ENCODE results near the gene REL.
"Not testable (repeated sequence)": the region's sequence is repeated elsewhere in the genome, so short reads cannot be mapped to it uniquely, and the experiment has no call there.

Gene REL

GRCh38 chr2:60855989-60856669 lies 25.2 kb upstream of the REL start:
- H3K4me3 Mint-ChIP-seq: no peak overlapping the region
- no peak overlapping the region for H3K27ac Mint-ChIP-seq
- no peaks in the 10 kb centered on the region for H3K4me1 Mint-ChIP-seq
- DNase-seq (ENCODE audit: low spot score in 2 of 2) (no peak), ATAC-seq (no peak)
- H3K9me3 Mint-ChIP-seq: no peaks in the 10 kb centered on the region
- H3K36me3 Mint-ChIP-seq: no peaks in the 10 kb centered on the region

- Mint-ChIP-seq H3K36me3 (no peaks in the 10 kb centered on the region), H3K27ac (no peak overlapping the region), H3K4me1 (no peaks in the 10 kb centered on the region), H3K9me3 (no peaks in the 10 kb centered on the region), H3K4me3 (no peak overlapping the region)
- ATAC-seq (no peak), DNase-seq (ENCODE audit: low spot score in 2 of 2) (no peak)
Measured at GRCh38 chr2:60857056-60857455, 24.3 kb upstream of the REL start.

- no peak for ATAC-seq
Measured at GRCh38 chr2:60858897-60859311, 22.5 kb upstream of the REL start.

GRCh38 chr2:60861736-60862135 lies 19.6 kb upstream of the REL start:
- ATAC-seq: no peak
- H3K4me1 Mint-ChIP-seq: peaks cover 7% of the 10 kb centered on the region
- H3K36me3 Mint-ChIP-seq: no peaks in the 10 kb centered on the region
- no peak overlapping the region for H3K27ac Mint-ChIP-seq
- no peak for DNase-seq (ENCODE audit: low spot score in 2 of 2)
- no peak overlapping the region for H3K4me3 Mint-ChIP-seq
- H3K9me3 Mint-ChIP-seq: no peaks in the 10 kb centered on the region

More at GRCh38 chr2:60858897-60859311, 22.5 kb upstream of the REL start:
- H3K36me3 Mint-ChIP-seq: no peaks in the 10 kb centered on the region
- DNase-seq (ENCODE audit: low spot score in 2 of 2): no peak
- H3K9me3 Mint-ChIP-seq: no peaks in the 10 kb centered on the region
- H3K4me1 Mint-ChIP-seq: peaks cover 6% of the 10 kb centered on the region
- no peak overlapping the region for H3K27ac Mint-ChIP-seq
- no peak overlapping the region for H3K4me3 Mint-ChIP-seq

- Mint-ChIP-seq H3K4me3 (no peak overlapping the region), H3K9me3 (peaks cover 6% of the 10 kb centered on the region), H3K36me3 (no peaks in the 10 kb centered on the region), H3K27ac (no peak overlapping the region), H3K4me1 (peaks cover 16% of the 10 kb centered on the region)
- ATAC-seq: peak; percentile 55
- DNase-seq (ENCODE audit: low spot score in 2 of 2): peak in 1 of 2 donors; percentile 22
Measured at GRCh38 chr2:60862642-60863041, 18.7 kb upstream of the REL start.

GRCh38 chr2:60865361-60865760 lies 16.0 kb upstream of the REL start:
- H3K4me1 Mint-ChIP-seq: peaks cover 21% of the 10 kb centered on the region
- peak in 1 of 2 donors; percentile 15 for DNase-seq (ENCODE audit: low spot score in 2 of 2)
- not testable (repeated sequence) for H3K4me3 Mint-ChIP-seq, ATAC-seq, H3K36me3 Mint-ChIP-seq, H3K27ac Mint-ChIP-seq, H3K9me3 Mint-ChIP-seq

- peaks cover 9% of the 10 kb centered on the region for H3K9me3 Mint-ChIP-seq
- H3K4me3 Mint-ChIP-seq: no peak overlapping the region
- DNase-seq (ENCODE audit: low spot score in 2 of 2): peak in 1 of 2 donors; percentile 30
- H3K4me1 Mint-ChIP-seq: peaks cover 23% of the 10 kb centered on the region
- ATAC-seq: no peak
- H3K27ac Mint-ChIP-seq: peak overlapping the region; percentile 85
- H3K36me3 Mint-ChIP-seq: no peaks in the 10 kb centered on the region
Measured at GRCh38 chr2:60867007-60867406, 14.4 kb upstream of the REL start.

- H3K9me3 Mint-ChIP-seq: peaks cover 9% of the 10 kb centered on the region
- H3K4me1 Mint-ChIP-seq: peaks cover 27% of the 10 kb centered on the region
- H3K27ac Mint-ChIP-seq: peak overlapping the region; percentile 85
- no peaks in the 10 kb centered on the region for H3K36me3 Mint-ChIP-seq
- no peak overlapping the region for H3K4me3 Mint-ChIP-seq
- peak in 1 of 2 donors; percentile 46 for DNase-seq (ENCODE audit: low spot score in 2 of 2)
- no peak for ATAC-seq
Measured at GRCh38 chr2:60867848-60868247, 13.5 kb upstream of the REL start.

- H3K27ac Mint-ChIP-seq: peak overlapping the region; percentile 85
- H3K4me1 Mint-ChIP-seq: peaks cover 32% of the 10 kb centered on the region
- ATAC-seq: no peak
- DNase-seq (ENCODE audit: low spot score in 2 of 2): no peak
- H3K36me3 Mint-ChIP-seq: no peaks in the 10 kb centered on the region
- peaks cover 9% of the 10 kb centered on the region for H3K9me3 Mint-ChIP-seq
- no peak overlapping the region for H3K4me3 Mint-ChIP-seq
Measured at GRCh38 chr2:60868589-60869273, 12.6 kb upstream of the REL start.

- peaks cover 30% of the 10 kb centered on the region for H3K4me1 Mint-ChIP-seq
- H3K4me3 Mint-ChIP-seq: peak overlapping the region; percentile 24
- peaks cover 4% of the 10 kb centered on the region for H3K9me3 Mint-ChIP-seq
- no peaks in the 10 kb centered on the region for H3K36me3 Mint-ChIP-seq
- DNase-seq (ENCODE audit: low spot score in 2 of 2) (no peak), ATAC-seq (peak; percentile 98)
- H3K27ac Mint-ChIP-seq: peak overlapping the region; percentile 83
Measured at GRCh38 chr2:60872510-60872928, 8.9 kb upstream of the REL start.

- peak; percentile 40 for ATAC-seq
- DNase-seq (ENCODE audit: low spot score in 2 of 2): no peak
- H3K36me3 Mint-ChIP-seq: no peaks in the 10 kb centered on the region
- peak overlapping the region; percentile 24 for H3K4me3 Mint-ChIP-seq
- H3K4me1 Mint-ChIP-seq: peaks cover 24% of the 10 kb centered on the region
- no peaks in the 10 kb centered on the region for H3K9me3 Mint-ChIP-seq
- H3K27ac Mint-ChIP-seq: peak overlapping the region; percentile 83
Measured at GRCh38 chr2:60873381-60873780, 8.0 kb upstream of the REL start.

- Mint-ChIP-seq H3K4me3 (no peak overlapping the region), H3K9me3 (no peaks in the 10 kb centered on the region), H3K36me3 (peaks cover 2% of the 10 kb centered on the region), H3K27ac (no peak overlapping the region), H3K4me1 (peaks cover 25% of the 10 kb centered on the region)
- DNase-seq (ENCODE audit: low spot score in 2 of 2) (no peak), ATAC-seq (no peak)
Measured at GRCh38 chr2:60875520-60875919, 5.9 kb upstream of the REL start.

GRCh38 chr2:60880643-60881046 lies 729 bp upstream of the REL start:
- peak overlapping the region; percentile 97 for H3K27ac Mint-ChIP-seq
- DNase-seq (ENCODE audit: low spot score in 2 of 2) (no peak), ATAC-seq (peak; percentile 0)
- H3K36me3 Mint-ChIP-seq: peaks cover 48% of the 10 kb centered on the region
- peak overlapping the region; percentile 97 for H3K4me3 Mint-ChIP-seq
- no peaks in the 10 kb centered on the region for H3K9me3 Mint-ChIP-seq
- peaks cover 19% of the 10 kb centered on the region for H3K4me1 Mint-ChIP-seq

GRCh38 chr2:60882971-60883753 lies 1.8 kb downstream of the REL start:
- peaks cover 34% of the 10 kb centered on the region for H3K4me1 Mint-ChIP-seq
- peak overlapping the region; percentile 97 for H3K4me3 Mint-ChIP-seq
- H3K27ac Mint-ChIP-seq: peak overlapping the region; percentile 97
- no peaks in the 10 kb centered on the region for H3K9me3 Mint-ChIP-seq
- ATAC-seq (no peak), DNase-seq (ENCODE audit: low spot score in 2 of 2) (peak in 1 of 2 donors; percentile 65)
- peaks cover 59% of the 10 kb centered on the region for H3K36me3 Mint-ChIP-seq

GRCh38 chr2:60883896-60884295 lies 2.5 kb downstream of the REL start:
- Mint-ChIP-seq H3K4me1 (peaks cover 39% of the 10 kb centered on the region), H3K4me3 (peak overlapping the region; percentile 97), H3K27ac (peak overlapping the region; percentile 97), H3K9me3 (no peaks in the 10 kb centered on the region), H3K36me3 (peaks cover 65% of the 10 kb centered on the region)
- no peak for DNase-seq (ENCODE audit: low spot score in 2 of 2)
- ATAC-seq: no peak
